ENCODE measurements around the gene ATG5.

Gene ATG5

GRCh38 chr6:106325336-106326178, at the start of gene ATG5:
Gene ATG5 (minus strand): TSS chr6:106325760. CDS start chr6:106316208, 9,552 bp downstream.
- DNase-seq (ENCODE audit: low read depth in 2 of 2) = peak; percentile 99 to 100

- DNase-seq (ENCODE audit: low read depth in 2 of 2) = no peak
Observed at GRCh38 chr6:106373502-106374239, 48.1 kb upstream of the ATG5 start.

GRCh38 chr6:106372838-106373501, 47.4 kb upstream of the ATG5 start:
- no peak for DNase-seq (ENCODE audit: low read depth in 2 of 2)

- no peak for DNase-seq (ENCODE audit: low read depth in 2 of 2)
Observed at GRCh38 chr6:106370639-106371038, 45.1 kb upstream of the ATG5 start.

DNA sequence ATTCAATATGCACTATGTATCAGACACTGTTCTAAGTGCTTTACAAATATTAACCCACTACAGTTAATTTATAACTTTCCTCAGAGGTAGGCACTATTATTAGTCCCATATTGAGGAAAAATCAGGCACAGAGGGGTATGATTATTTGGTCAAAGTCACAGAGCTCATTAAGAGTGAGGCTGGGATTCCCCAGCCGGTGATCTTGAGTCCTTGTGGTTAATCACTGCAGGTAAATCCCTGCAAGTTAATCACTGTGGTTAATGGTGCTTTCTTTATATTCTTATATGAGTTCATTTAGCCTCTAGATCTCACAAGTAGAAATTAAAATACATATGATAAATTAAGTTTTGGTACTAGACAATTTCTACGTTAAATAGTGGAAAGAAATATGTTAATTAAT, 44.2 kb upstream of the ATG5 start:
- no peak for DNase-seq (ENCODE audit: low read depth in 2 of 2)

GRCh38 chr6:106363401-106364138, 38.0 kb upstream of the ATG5 start:
- DNase-seq (ENCODE audit: low read depth in 2 of 2) = no peak

GRCh38 chr6:106360989-106361430, 35.5 kb upstream of the ATG5 start:
- peak in 1 of 2 donors; percentile 0 for DNase-seq (ENCODE audit: low read depth in 2 of 2)

GRCh38 chr6:106360410-106360988, 34.9 kb upstream of the ATG5 start, which contains the start of gene CRYBG1:
Gene CRYBG1 (plus strand): TSS chr6:106360717. CDS start chr6:106360909, 192 bp downstream.
- DNase-seq (ENCODE audit: low read depth in 2 of 2) = peak in 1 of 2 donors; percentile 32

DNA sequence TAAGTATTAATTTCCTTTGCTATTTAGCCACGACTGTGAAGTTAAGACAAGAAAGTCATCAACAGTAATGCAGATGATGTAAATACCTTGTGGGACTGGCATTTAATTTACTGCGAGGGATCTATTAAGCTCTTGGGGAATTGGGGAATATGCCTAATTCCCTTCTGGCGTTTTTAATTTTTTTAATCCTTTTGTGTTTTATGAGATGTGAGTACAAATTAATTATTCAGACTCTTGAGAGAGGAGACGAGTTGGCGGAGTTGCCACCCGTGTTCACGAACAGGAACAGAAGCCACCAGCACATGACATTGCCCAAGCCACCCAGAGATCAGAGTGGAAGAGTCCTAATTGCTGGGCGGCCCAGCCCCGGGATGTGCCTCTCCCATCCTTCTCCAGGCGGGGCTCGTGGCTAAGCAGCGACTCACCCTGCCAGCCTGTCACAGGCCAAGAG, 34.4 kb upstream of the ATG5 start:
- no peak for DNase-seq (ENCODE audit: low read depth in 2 of 2)

DNA sequence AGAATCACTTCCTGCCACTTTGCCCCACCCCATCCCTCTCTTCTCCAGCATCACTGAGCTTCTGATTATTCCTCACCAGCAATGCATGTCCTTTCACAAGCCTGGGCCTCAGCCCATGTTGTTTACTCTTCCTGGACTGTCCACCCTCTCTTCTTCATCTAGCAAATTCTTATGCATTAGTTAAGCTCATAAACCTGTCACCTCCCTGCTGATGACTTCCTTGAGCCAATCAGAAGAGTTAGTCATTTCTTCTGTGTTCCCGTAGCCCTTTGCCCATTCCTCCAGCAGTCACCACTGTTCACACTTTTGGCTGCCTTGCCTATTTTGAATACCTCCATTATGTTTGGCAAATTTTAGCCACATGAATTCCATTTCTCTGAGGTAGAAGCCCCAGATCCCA, 30.8 kb upstream of the ATG5 start:
- DNase-seq (ENCODE audit: low read depth in 2 of 2) = no peak

GRCh38 chr6:106347219-106347618, 21.7 kb upstream of the ATG5 start:
- no peak for DNase-seq (ENCODE audit: low read depth in 2 of 2)

DNA sequence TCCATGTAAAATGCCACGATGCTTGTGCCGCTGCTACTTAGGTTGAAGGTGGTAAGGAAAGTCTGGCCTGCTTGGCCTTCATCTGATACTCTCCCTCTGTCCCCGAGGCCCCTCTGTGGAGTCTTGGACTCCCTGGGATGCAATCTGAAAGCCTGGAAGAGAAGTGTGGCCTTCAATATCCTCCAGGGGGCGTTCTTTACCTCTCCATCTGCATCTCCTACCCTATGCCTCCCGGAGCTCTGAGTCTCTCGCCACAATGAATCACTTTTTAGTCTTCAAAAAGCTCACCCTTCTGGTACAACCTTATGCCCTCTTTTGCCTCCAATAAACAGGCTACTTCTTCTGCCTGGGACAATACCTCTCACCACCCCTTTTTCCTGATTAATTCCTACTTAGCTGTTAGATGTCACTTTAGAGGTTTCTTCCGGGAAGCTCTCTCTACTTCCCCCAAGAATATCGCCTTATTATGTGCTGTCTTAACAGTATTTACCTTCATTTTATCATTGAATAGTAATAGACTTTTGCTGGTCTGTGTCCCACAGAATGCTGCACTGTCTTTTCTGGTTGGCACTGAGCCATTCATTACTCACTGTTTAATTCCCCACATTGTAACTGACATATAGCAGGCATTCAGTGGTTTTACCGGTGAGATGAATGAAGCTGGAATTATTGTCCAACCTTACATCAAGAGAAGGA, 13.9 kb upstream of the ATG5 start:
- no peak for DNase-seq (ENCODE audit: low read depth in 2 of 2)

GRCh38 chr6:106334646-106335448, 9.3 kb upstream of the ATG5 start:
- no peak for DNase-seq (ENCODE audit: low read depth in 2 of 2)

- no peak for DNase-seq (ENCODE audit: low read depth in 2 of 2)
Observed at GRCh38 chr6:106324726-106325335, 729 bp downstream of the ATG5 start.

GRCh38 chr6:106321940-106322339, 3.6 kb downstream of the ATG5 start:
- no peak for DNase-seq (ENCODE audit: low read depth in 2 of 2)

DNA sequence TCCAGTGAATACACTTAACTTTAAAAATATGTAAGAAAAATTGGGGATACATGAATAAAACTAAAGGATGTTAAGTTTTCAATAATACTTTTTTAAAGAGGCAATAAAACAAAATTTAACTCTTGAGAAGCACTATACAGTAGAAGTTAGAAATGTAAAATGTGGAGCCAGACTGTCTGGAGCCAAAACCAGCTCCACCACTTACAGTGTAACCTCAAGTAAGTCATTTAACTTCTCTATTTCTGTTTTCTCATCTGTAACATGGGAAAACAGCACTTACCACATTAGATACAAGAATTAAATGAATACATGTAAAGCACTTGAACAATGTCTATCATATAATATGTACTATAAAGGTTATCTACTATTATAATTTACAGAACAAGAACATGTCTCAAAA, 6.7 kb downstream of the ATG5 start:
- no peak for DNase-seq (ENCODE audit: low read depth in 2 of 2)

DNA sequence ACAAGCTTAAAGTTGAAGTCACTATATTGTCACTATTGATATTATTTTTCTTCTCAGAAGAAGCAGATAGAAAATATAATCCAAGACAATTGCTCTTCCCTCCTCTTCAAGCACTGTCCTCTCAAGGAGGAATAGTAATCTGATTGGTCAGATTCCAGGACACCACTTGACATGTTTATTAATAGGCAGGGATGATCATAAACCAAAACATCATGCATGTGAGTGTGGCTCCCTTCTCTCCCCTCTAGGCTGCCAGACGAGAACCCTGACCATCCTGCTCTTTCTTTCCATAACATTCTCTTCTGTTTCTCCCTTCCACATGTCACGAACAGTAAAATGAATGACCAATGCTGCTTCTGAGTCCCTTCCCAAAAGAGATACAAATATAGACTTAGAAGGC, 7.5 kb downstream of the ATG5 start:
- DNase-seq (ENCODE audit: low read depth in 2 of 2) = no peak

- DNase-seq (ENCODE audit: low read depth in 2 of 2) = no peak
Observed at GRCh38 chr6:106316375-106316766, 9.2 kb downstream of the ATG5 start.

GRCh38 chr6:106315765-106316374, 9.7 kb downstream of the ATG5 start:
- DNase-seq (ENCODE audit: low read depth in 2 of 2) = no peak
